ENCODE data around the gene LRCH3. TPM values are rescaled to one million over a fixed set of nuclear protein-coding genes. Genes with fewer than 3 reads are reported as not detected.
A peak's percentile ranks its signal among the peaks of the same experiment; 100 is the strongest.

LRCH3 gene
- polyA plus RNA-seq, 3 donors, result 4.1 to 19.4 (median 7.4) TPM

DNA sequence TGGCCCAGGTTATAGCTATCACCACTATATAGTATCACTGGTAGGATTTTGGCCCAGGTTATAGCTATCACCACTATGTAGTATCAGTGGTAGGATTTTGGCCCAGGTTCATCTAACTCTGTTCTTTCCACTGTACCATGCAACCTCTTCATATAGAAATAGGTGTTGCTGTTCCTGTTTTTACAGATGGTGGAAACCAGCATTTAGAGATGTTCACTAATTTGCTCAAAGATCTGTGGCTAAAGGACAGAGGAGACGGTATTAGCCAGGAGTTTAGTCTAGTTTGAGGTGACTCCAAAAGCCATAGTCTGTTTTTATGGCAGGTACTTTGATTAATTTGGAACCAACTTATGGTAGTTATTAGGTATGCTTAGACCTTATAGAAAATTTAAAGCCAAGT is 3.1 kb downstream of the LRCH3 start:
- no peak overlapping the region for H3K9ac ChIP-seq (ENCODE audit: insufficient read depth, low read length, poor library complexity, severe bottlenecking)
- no peak for DNase-seq
- no peak overlapping the region for H3K4me2 ChIP-seq (replicated peaks; ENCODE audit: extremely low read depth, low read length, poor library complexity, severe bottlenecking)
- no peaks in the 10 kb centered on the region for H3K36me3 Mint-ChIP-seq
- no peaks in the 10 kb centered on the region for H3K36me3 ChIP-seq (replicated peaks in 1 of 2; ENCODE audit: control insufficient read depth in 1 of 2, insufficient read depth in 2 of 2, low read length in 2 of 2)
- H2AFZ ChIP-seq (ENCODE audit: insufficient read depth, low read depth, low read length, poor library complexity, severe bottlenecking), result no peak overlapping the region
- no peak overlapping the region for H3K4me3 ChIP-seq (replicated peaks in 1 of 3; ENCODE audit: low read depth in 2 of 3, low read length in 3 of 3)
- no peaks in the 10 kb centered on the region for H3K27me3 ChIP-seq (ENCODE audit: control insufficient read depth in 2 of 2, insufficient read depth in 2 of 2, low read length in 2 of 2)
- peaks cover 12 to 29% of the 10 kb centered on the region in 2 donors for H3K4me1 ChIP-seq (ENCODE audit: control insufficient read depth in 1 of 2, insufficient read depth in 2 of 2, low read length in 2 of 2)
- intact Hi-C loops (cut with micrococcal nuclease), result loop anchor here in 1 of 2 donors (2.0 kb wide), 1 partner anchor 43 kb away; no protein-coding TSS in a partner anchor
- WGBS (ENCODE audit: insufficient coverage), result 91% methylated on average over 1 of the region's 1 CpG
- TF ChIP-seq, protein P1, sequence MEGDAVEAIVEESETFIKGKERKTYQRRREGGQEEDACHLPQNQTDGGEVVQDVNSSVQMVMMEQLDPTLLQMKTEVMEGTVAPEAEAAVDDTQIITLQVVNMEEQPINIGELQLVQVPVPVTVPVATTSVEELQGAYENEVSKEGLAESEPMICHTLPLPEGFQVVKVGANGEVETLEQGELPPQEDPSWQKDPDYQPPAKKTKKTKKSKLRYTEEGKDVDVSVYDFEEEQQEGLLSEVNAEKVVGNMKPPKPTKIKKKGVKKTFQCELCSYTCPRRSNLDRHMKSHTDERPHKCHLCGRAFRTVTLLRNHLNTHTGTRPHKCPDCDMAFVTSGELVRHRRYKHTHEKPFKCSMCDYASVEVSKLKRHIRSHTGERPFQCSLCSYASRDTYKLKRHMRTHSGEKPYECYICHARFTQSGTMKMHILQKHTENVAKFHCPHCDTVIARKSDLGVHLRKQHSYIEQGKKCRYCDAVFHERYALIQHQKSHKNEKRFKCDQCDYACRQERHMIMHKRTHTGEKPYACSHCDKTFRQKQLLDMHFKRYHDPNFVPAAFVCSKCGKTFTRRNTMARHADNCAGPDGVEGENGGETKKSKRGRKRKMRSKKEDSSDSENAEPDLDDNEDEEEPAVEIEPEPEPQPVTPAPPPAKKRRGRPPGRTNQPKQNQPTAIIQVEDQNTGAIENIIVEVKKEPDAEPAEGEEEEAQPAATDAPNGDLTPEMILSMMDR (IDR thresholded peaks at IDR 0.05), result no peak
- H3K79me2 ChIP-seq (ENCODE audit: insufficient read depth, low read length), result peaks cover 78% of the 10 kb centered on the region
- no peak overlapping the region for H3K27ac Mint-ChIP-seq
- no peaks in the 10 kb centered on the region for H3K27me3 Mint-ChIP-seq (ENCODE audit: low read depth in 3 of 3)
- H3K9me3 ChIP-seq (replicated peaks in 1 of 2; ENCODE audit: control insufficient read depth in 1 of 2, insufficient read depth in 1 of 2, low read length in 2 of 2), result no peaks in the 10 kb centered on the region
- no peak overlapping the region for H3K4me3 Mint-ChIP-seq
- H3K4me1 Mint-ChIP-seq, result peaks cover 47% of the 10 kb centered on the region
- H3K9me3 Mint-ChIP-seq, result no peaks in the 10 kb centered on the region
- peaks cover 41% of the 10 kb centered on the region for H4K20me1 ChIP-seq (ENCODE audit: insufficient read depth, low read length)
- no peak overlapping the region for H3K27ac ChIP-seq (ENCODE audit: low read depth in 1 of 2, low read length in 2 of 2)

DNA sequence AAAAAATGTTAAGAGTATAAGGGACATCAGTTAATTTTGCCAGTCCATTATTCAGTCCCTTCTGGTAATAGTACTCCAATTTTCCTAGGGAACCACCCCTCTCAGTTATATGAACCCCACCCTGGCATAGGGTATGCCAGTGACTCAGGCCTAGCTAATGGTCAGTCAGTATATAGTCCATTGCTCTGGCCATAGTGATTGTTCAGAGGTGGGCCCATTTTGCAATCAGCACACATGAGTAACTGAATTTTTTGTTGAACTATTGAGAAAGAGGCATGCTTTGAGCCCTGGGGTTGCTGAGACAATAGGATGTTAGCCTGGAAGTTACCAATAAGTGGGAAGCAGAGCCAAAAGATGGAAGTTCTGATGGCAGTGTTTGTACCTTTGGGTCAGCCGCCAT is 4.1 kb downstream of the LRCH3 start:
- Histone ChIP-seq H3K9me3 (replicated peaks in 1 of 2; ENCODE audit: control insufficient read depth in 1 of 2, insufficient read depth in 1 of 2, low read length in 2 of 2) (no peaks in the 10 kb centered on the region), H4K20me1 (ENCODE audit: insufficient read depth, low read length) (peaks cover 52% of the 10 kb centered on the region), H3K4me1 (ENCODE audit: control insufficient read depth in 1 of 2, insufficient read depth in 2 of 2, low read length in 2 of 2) (peaks cover 13 to 27% of the 10 kb centered on the region in 2 donors), H3K36me3 (replicated peaks in 1 of 2; ENCODE audit: control insufficient read depth in 1 of 2, insufficient read depth in 2 of 2, low read length in 2 of 2) (no peaks in the 10 kb centered on the region), H3K9ac (ENCODE audit: insufficient read depth, low read length, poor library complexity, severe bottlenecking) (no peak overlapping the region), H3K4me2 (replicated peaks; ENCODE audit: extremely low read depth, low read length, poor library complexity, severe bottlenecking) (no peak overlapping the region), H2AFZ (ENCODE audit: insufficient read depth, low read depth, low read length, poor library complexity, severe bottlenecking) (no peak overlapping the region), H3K4me3 (replicated peaks in 1 of 3; ENCODE audit: low read depth in 2 of 3, low read length in 3 of 3) (no peak overlapping the region), H3K79me2 (ENCODE audit: insufficient read depth, low read length) (peaks cover 89% of the 10 kb centered on the region), H3K27ac (ENCODE audit: low read depth in 1 of 2, low read length in 2 of 2) (no peak overlapping the region), H3K27me3 (ENCODE audit: control insufficient read depth in 2 of 2, insufficient read depth in 2 of 2, low read length in 2 of 2) (no peaks in the 10 kb centered on the region)
- intact Hi-C loops (cut with micrococcal nuclease), result loop anchor here in 1 of 2 donors (2.0 kb wide), 1 partner anchor 44 kb away; no protein-coding TSS in a partner anchor
- peak; percentile 19 to 75 (median 36) for DNase-seq
- TF ChIP-seq, protein P1 (IDR thresholded peaks at IDR 0.05), result no peak
- Mint-ChIP-seq H3K9me3 (no peaks in the 10 kb centered on the region), H3K36me3 (no peaks in the 10 kb centered on the region), H3K4me3 (no peak overlapping the region), H3K27me3 (ENCODE audit: low read depth in 3 of 3) (no peaks in the 10 kb centered on the region), H3K4me1 (peaks cover 43% of the 10 kb centered on the region), H3K27ac (peak overlapping the region in 3 of 7 donors; percentile 7 to 77 (median 23))
- WGBS (ENCODE audit: insufficient coverage), result no CpG with 5 or more reads among the region's 1 CpG
